ENCODE results near the gene DBH. TPM values are rescaled to one million over a fixed set of nuclear protein-coding genes. Genes with fewer than 3 reads are reported as not detected.
A peak's percentile ranks its signal among the peaks of the same experiment; 100 is the strongest.

Gene DBH
- total and polyA plus RNA-seq, 8 donors = 0.08 to 0.09 TPM; not detected in 6

GRCh38 chr9:133593587-133594253 is 42.4 kb upstream of the DBH start:
- Histone ChIP-seq H3K4me3 (no peak overlapping the region), H3K9me3 (no peaks in the 10 kb centered on the region), H3K36me3 (no peaks in the 10 kb centered on the region), H3K4me1 (no peaks in the 10 kb centered on the region), H3K27ac (no peak overlapping the region), H3K27me3 (no peaks in the 10 kb centered on the region)
- intact Hi-C loops (cut with DNase I) = no loop called here
- FAIRE-seq (no peak), DNase-seq (peak in 1 of 6 donors; percentile 37), ATAC-seq (no peak)
- 74 to 80% methylated on average over 15 of the region's 15 CpGs for WGBS, 2 donors
- TF ChIP-seq CTCF (IDR thresholded peaks at IDR 0.05) = no peak

DNA sequence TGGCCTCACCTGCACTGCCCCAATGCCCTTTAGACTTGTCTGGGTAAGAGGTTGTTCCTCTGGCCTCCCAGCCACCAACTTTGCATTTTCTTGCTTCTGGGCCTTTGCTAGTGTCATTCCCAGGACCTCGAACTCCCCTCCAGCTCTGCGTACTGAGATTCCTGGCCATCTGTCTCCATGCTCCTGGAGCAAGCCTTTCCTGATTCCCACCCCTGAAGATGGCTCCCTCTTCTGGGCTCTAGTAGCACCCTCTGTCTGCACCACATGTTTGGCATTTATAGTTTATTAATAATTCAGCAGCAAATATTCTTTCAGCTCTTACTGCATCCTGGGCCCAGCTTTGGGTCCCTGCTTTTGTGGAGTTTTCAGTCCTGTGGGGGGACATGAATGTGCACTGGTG is 41.9 kb upstream of the DBH start:
- 83 to 87% methylated on average over 2 of the region's 2 CpGs for WGBS, 2 donors
- H3K27ac ChIP-seq = no peak overlapping the region

GRCh38 chr9:133595910-133596309 is 40.3 kb upstream of the DBH start:
- intact Hi-C loops (cut with DNase I) = no loop called here

More for the DNA sequence above, 41.9 kb upstream of the DBH start:
- no peaks in the 10 kb centered on the region for H3K27me3 ChIP-seq
- H3K36me3 ChIP-seq = no peaks in the 10 kb centered on the region
- DNase-seq = peak in 1 of 6 donors; percentile 1
- no peak for ATAC-seq
- H3K9me3 ChIP-seq = no peaks in the 10 kb centered on the region
- FAIRE-seq = no peak
- H3K4me1 ChIP-seq = no peaks in the 10 kb centered on the region
- no peak for TF ChIP-seq CTCF (IDR thresholded peaks at IDR 0.05)
- no peak overlapping the region for H3K4me3 ChIP-seq
- intact Hi-C loops (cut with DNase I) = no loop called here

GRCh38 chr9:133597316-133597957 is 38.7 kb upstream of the DBH start:
- intact Hi-C loops (cut with DNase I) = no loop called here

More at GRCh38 chr9:133595910-133596309, 40.3 kb upstream of the DBH start:
- Histone ChIP-seq H3K9me3 (no peaks in the 10 kb centered on the region), H3K27me3 (no peaks in the 10 kb centered on the region), H3K27ac (no peak overlapping the region), H3K4me1 (no peaks in the 10 kb centered on the region), H3K36me3 (no peaks in the 10 kb centered on the region), H3K4me3 (no peak overlapping the region)
- 79 to 87% methylated on average over 8 of the region's 8 CpGs for WGBS, 2 donors
- ATAC-seq (no peak), FAIRE-seq (no peak), DNase-seq (peak in 1 of 6 donors; percentile 13)
- TF ChIP-seq CTCF (IDR thresholded peaks at IDR 0.05) = no peak

More at GRCh38 chr9:133597316-133597957, 38.7 kb upstream of the DBH start:
- no peaks in the 10 kb centered on the region for H3K4me1 ChIP-seq
- no peak for TF ChIP-seq CTCF (IDR thresholded peaks at IDR 0.05)
- no peak for FAIRE-seq
- DNase-seq = no peak
- H3K4me3 ChIP-seq = no peak overlapping the region
- no peak for ATAC-seq
- H3K9me3 ChIP-seq = no peaks in the 10 kb centered on the region
- WGBS, 2 donors = 68 to 75% methylated on average over 7 of the region's 7 CpGs
- no peaks in the 10 kb centered on the region for H3K27me3 ChIP-seq
- H3K27ac ChIP-seq = no peak overlapping the region
- H3K36me3 ChIP-seq = no peaks in the 10 kb centered on the region
